Right lobe of liver (tissue), 4 donors: Measurements from ENCODE around the gene GRIPAP1.

Source experiments
- CTCF ChIP-seq, 4 donors: fragments of 200-600 bp in 3 of 4; fragments of 450-650 bp in 1 of 4; IDR thresholded peaks; one replicate each; pipeline versions ENCODE4 v1.5.1 to v1.8.0; 2016 to 2022; ENCODE audit warnings: antibody characterized with exemption in 4 of 4, mild to moderate bottlenecking in 2 of 4
- POLR2A ChIP-seq: fragments of 450-650 bp; IDR thresholded peaks from one replicate; pipeline ENCODE4 v1.6.1; 2017; ENCODE audit warnings: antibody characterized with exemption, mild to moderate bottlenecking
- donor health status: DM: no; HTN: no; CAD: no.
- donor health status: DM: no; HTN: no; CAD: no.
- donor health status: DM: no; HTN: yes; CAD: no.

- TF ChIP-seq CTCF (IDR thresholded peaks at IDR 0.05), result peak in 2 of 4 donors; percentile 9 to 11
- TF ChIP-seq POLR2A, result no peak
Observed at GRCh38 chrX:48937054-48937907, 64.8 kb downstream of the GRIPAP1 start.
